Activated CD4-positive, alpha-beta T cell treated with anti-CD3 and anti-CD28 coated beads, Interleukin-2, amount 50 U/mL, for 48 hours (primary cell): ENCODE measurements around the gene DNASE2B.

ENCODE experiments used
- DNase-seq, 2 experiments: peaks; one replicate each; pipeline ENCODE4 v3.0.0-alpha.2; 2020

DNASE2B gene

DNA sequence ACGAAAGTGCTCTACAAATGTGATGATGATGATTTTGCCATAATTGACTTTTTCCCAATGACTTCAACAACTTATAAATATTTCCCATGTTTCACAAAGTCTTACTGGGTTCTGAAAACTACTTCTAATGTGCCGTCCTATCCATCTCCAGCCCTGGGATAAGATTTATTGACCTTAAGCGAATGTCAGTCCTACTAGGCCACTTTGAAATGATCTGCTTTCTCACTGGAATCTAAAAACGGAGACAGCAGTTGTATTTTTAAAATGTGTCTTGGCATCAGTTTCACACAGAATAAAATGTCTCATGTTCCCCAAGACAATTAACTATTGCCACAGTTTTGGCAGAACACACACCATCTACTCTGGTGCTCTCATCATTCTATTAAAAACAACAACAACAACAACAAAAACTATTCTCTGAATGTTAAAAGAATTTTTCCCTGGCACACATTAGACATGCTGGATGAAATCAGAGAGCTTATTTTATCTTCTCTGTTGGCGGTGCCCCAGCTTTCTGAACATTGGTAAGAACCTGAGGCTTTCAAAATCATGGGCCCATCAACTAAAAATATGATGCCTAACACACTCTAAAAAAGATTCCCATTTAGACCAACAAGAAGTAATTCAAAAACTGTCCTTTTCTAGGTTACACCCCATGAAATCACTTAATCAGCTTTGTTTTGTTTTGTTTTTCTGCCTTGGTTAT lies 23.1 kb upstream of the DNASE2B start:
- DNase-seq: no peak

DNA sequence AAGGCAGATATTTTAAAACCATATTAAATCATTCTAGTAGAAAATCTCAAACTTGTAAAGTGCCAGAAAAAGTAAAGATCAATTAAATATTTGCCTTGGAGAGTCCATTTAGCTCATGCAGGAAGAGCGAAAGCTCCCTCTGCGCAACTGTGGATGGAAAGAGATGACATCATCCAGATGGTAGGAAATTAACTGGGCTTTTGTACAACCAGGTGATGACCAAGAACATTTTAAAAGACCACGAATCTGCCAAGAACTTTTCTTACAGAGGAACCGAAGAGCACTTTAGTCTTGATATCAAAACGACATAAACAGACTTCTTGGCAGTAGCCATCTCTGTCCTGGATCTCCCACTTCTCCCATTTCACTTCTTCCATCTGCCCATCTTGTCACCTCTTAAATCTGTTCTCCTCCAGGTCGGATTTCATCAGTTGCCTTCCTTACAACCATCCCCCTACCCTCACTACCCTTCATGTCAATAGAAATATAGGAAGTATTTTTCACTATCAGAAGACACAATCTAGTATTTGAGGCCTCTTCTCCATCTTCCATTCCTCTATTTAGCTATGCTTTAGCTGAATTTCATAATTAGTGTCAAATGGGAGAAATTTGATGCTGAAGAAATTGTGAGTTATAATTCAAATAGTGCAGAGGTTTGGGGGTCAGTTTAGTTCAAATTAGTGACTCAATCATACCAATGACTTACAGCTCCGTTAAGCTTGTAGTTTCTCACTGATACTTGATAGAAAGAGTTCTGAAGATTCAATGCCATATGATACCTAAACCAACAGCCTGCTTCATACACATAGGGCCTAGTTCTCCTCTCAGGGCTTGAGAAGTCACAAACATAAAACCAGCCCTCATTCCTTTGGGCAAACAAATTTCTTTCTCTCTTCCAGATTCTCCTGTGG lies 22.0 kb upstream of the DNASE2B start:
- no peak for DNase-seq

DNA sequence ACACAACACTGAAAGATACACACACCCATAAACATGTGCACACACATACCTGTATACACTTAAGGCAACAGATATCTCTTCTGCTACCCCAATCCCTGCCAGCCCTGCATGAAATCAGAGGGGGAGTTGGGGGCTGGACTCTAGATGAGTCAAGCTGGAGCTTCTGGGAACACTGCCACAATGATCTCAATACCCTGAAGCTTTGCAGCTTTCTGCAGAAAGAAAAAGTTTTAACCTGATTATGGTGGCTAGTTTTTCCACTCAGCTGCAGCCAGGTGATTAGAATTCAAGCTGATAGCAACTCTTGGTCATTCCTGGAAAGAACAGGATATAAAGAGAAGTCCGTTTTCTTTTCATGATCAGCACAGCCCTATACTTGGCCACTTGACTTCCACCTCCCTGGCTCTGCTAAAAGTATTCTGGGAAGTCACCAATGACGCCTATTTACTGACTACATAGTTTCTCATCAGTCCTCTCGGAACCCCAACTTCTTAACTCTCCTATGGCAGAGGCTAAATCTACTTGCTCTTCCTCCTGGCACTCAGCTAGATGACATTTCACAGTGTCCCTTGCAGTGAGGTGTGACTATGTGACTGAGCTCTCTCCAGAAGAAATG lies 20.7 kb upstream of the DNASE2B start:
- no peak for DNase-seq

DNA sequence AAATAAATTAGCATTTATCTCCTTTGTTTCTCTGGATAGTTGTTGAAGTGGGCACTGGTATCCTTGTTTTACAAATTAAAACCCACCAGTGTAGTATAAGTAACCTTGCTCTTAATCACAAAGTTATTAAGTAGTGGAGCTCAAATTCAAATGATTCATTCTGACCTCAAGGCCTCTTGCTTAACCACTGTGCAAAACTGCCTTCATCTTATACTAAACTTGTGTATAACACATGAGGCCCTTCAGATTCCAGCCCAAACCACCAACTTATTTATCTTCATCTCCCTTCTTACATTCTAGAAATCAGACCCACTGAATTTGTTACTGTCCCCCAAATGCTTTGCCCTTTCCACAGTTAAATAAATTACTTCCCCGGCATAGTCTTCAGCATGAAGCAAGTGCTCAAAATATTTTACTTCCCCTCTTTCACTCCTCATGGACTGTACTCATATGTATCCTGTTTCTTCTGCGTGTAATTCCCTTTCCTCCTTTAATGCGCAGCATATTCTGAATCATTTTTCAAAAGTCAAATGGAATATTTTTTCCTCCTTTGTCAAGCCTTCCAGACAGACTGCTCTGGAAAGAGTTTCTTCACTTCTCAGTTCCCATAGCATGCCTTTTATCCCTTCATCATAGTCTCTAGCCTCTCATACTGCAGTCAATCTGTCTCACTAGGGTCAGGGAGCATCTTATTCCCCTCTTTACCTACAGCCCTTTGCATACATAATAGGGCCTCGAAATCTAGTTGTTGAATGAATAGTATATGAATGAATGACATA lies 19.0 kb upstream of the DNASE2B start:
- no peak for DNase-seq

DNA sequence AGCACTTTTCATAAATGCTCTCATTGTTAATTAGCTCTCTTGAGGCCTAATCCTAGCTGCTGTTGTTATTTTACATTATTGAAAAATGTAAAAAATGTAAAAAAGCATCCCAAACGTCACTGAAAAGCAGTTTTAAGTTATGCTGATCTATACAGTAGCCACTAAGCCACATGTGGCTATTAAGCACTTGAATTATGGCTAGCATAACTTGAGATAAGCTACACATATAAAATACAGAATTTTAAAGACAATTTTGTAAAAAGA lies 18.4 kb upstream of the DNASE2B start:
- DNase-seq: no peak

DNA sequence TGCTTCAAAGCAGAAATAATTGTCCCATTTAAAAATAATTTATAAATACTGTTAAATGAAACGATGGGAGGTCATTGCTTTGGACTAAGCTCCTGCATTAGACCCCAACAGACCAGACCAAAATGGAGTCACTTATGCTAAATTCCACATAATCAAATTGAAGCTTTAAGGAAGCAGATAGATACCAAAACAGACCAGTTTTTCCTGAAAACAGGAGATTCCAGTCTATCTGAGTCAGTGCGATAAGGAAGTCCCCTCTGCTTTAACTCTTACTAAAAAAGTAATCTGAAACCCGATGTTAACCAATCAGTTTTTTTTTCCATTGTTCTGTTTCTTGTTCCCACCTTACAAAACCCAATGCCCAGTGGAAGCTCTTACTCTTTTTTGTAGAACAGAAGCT lies 16.2 kb upstream of the DNASE2B start:
- no peak for DNase-seq

DNA sequence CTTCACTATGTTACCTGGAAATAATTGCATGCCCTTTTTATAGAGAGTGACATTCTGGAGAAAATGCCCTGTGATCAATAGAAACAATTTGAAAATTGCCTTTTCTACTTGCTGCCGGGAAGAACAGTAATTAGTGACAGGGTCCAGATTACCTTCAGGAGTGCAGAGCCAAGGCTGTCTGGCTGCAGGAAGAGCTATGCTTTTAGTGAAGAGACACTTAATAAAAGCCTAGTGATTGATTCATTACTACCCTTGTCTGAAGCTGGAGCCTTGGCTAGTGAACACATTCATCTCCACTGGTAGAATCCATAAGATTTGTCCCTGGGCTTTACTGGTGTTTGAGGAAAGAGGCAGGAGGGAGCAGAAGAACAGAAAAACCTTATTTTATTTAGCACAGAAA lies 12.9 kb upstream of the DNASE2B start:
- DNase-seq: no peak

DNA sequence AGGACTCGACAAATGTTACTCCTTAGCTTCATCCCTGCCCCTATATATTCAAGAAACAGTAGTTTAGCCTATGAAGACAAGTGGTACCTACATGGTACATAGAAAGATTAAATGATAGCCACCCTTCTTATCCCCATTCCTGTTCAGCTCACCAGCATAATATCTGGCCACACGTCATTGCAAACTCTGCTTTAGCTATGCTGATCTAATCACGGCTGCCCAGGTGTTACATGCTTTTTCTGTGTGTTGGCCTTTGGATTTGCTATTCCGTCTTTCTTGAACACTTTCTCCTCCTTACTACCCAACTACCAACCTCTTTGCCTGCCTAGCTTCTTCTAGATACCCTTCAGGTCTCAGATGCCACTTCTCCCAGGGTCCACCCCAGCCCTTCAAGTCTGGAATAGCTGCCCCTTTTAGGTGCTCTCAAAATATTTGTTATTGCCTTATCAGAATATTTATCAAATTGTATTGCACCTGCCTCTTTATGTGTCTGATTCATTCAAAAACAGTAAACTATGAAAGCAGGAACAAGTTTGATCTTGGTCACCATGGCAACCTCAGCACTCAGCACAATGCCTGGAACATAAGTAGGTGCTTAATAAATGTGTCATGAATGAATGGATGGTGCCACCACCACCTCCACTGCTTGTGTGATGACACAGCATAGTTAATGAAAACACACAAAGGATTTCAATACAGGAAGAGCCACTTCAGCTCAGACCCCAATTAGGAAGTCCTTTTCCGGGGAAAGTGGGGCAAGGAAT lies 11.4 kb upstream of the DNASE2B start:
- DNase-seq: no peak

DNA sequence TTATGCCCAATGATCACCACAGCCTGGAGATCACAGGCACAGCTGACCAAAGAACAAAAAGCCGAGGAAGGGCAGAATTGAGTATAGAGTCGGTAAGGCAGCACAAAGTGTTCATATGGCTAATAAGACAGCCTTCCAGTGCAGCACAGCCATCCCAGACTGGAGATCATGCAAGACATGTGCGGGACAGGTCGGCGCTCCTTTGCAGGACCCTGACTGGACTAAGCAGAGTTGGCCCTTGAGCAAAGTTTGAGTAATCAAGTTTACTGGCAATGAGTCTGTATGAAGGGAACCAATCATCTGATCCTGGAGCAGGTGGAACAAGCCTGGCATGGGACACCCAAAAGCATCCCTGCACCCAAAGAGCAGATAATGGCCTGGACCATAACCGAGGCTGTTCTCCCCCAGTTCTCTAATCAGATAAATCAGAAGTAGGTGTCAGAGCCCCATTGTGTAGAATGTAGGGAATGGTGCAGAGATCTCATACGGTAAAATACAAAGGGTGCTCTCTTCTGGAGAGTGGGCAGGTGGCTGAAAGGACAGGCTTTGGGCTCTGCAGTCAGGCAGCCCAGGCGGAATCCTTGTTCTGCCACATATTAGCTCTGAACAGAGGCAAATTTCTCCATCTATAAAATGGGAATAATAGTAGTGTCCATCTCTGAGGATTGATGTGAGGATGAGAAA lies 10.7 kb upstream of the DNASE2B start:
- DNase-seq: no peak

DNA sequence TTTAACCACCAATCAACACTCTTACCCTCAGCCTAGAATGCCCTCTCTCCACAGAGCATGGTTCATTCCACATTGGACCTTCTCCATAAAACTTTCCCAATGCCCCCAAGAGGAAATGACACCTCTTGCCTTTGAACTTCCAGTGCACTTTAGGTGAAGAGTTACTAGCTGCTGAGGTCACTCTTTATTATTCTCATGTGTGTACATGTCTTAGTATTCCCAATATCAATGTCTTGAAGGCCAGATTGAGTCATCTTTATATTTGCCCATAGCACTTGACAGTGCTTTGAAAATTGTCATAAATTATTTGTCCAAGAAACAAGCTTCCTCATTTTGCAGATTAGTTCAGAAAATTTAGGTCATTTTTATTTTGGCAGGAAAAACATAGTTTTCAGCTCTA lies 8.1 kb upstream of the DNASE2B start:
- DNase-seq: no peak

DNA sequence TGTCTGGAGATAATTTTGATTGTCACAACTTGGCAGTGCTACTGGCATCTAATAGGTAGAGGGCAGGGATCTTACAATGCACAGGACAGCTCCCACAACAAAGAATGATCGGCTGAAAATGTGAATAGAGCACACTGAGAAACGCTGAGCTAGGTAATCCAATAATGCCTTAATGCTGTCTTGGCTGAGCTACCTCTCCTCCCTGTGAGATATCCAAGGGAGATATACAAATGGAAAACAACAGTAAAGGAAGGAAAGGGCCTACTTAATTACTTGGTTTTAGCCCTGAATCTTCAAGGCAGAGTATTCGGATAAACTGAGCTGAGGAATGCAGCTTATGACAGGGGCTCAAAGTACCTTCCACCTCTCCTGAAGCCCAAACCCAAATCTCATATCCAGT lies 2.9 kb downstream of the DNASE2B start:
- no peak for DNase-seq

DNA sequence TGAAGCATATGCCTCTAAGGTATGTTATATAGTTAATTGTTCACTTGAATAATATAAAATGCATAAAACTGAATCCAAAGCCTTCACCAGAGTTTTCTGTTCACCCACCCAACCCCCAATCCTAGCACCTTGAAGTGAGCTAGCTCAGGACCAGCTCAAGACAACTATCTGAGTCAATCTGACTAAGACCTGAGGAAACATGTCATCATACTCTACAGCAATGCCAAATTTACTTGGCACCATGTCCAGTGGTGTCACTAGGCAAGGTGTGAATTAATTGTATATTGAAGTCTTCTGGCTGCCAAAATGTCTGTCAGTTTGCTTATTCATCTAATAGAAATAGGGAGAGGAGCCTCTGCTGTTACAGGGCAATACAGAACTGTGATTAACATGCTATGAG lies 3.8 kb downstream of the DNASE2B start:
- DNase-seq: no peak

DNA sequence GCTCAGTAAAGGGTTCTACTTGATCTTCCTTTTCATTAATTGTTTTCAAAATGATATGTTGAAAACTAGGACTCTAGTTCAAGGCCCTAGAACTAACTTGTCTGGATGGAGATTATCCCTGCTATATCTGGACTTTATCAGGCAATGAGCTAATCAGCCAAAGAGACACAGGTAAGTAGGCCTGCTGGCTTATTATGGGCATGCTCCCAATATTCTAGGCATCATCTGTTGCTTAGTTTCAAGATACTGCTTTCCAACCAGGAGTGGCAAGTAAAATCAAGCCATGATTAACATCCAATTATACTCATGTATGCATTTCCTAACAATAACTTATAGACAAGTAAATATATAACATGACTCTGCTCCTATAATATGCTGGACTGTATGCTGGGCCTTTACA lies 4.2 kb downstream of the DNASE2B start:
- DNase-seq: no peak

DNA sequence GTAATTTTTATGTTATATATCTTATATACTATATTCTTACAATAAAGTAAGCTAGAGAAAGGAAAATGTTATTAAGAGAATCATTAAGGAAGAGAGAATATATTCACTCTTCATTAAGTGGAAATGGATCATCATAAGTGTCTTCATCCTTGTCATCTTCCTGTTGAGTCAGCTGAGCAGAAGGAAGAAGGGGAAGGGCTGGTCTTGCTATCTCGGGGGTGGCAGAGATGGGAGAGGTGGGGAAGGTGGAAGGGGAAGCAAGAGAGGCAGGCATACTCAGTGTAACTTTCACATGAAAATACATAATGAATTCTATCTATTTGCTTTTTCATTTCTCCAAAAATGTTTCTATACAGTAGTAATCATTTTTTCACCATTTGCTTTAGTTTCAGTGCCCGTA lies 5.1 kb downstream of the DNASE2B start:
- no peak for DNase-seq

DNA sequence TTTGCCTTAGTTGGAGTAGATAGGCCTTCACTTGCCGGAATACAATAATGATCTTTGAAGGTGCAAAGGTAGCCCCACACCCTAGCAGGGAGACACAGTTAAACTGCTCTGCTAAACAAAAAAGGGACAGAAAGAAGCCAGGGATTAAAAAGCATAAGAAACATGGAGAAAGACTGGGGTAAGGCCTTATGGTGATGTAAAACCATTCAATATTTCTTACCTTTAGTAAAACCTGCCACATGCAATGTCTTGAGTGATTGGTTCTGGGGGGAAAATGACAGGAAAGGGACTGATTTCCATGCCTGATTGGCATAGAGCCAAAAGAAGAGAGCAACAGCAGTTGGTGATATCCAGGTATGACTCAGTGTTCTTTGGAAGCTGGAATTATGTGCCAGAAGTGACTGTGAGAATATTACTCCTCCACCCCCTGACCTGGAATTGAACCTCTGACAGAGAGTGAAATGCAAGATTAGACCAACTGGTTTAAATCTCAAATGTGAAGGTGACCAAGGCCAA lies 8.1 kb downstream of the DNASE2B start:
- no peak for DNase-seq

DNA sequence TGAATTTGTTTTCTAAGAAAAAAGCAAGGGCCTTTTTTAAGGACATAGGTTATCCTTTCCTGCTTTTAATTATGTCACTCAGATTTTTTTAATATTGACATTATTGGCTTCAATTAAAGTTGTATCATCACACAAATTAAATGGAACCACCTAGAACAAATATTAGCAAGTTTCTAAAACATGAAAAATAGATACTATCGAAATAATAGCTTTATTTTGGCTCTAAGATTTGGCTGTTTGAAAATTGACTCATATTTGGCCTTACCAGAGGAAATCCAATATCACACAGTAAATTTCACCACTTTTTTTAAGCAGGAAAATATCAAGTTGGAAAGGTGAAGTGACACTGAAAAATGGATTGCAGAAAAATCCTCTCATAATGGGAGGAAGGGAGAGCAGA lies 9.2 kb downstream of the DNASE2B start:
- DNase-seq: no peak

DNA sequence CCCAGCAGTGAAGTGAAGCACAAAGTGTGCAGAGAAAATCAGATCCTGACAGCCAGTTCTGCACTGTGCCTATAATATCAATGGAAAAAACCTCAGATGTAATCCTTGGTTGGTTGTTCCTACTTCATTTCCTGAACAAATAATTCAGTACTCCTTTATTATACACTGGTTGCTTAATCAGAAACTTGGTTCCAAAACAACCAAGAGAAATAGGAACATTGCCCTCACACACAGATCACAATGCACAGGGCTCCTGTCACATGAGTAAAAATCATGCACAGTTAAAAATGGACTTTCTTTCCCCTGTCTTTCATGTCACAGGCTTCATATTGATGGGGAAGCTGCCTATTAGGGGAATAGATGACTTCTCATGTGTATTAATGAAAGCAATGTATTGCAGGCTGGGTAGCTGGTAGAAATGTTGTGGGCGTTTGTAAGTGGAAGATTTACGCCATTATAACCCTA lies 9.7 kb downstream of the DNASE2B start:
- no peak for DNase-seq

DNA sequence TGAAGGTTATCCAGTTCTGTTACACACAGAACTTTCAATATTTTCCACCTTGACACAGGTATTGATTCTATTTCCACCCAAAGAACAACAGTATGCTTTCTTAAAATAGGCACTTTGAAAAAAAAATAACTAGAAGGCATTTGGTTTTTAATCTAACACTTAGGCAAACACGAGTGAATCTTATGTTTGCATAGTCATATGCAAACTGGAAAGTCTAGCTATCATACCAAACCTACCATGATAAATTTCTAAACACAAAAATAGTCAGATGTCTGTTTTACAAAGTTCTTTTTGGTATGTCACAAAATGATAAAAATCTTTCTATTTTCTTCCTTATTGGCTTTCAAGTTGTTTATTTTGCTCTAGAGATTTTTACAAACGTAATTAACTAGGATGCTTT lies 11.6 kb downstream of the DNASE2B start:
- DNase-seq: no peak

DNA sequence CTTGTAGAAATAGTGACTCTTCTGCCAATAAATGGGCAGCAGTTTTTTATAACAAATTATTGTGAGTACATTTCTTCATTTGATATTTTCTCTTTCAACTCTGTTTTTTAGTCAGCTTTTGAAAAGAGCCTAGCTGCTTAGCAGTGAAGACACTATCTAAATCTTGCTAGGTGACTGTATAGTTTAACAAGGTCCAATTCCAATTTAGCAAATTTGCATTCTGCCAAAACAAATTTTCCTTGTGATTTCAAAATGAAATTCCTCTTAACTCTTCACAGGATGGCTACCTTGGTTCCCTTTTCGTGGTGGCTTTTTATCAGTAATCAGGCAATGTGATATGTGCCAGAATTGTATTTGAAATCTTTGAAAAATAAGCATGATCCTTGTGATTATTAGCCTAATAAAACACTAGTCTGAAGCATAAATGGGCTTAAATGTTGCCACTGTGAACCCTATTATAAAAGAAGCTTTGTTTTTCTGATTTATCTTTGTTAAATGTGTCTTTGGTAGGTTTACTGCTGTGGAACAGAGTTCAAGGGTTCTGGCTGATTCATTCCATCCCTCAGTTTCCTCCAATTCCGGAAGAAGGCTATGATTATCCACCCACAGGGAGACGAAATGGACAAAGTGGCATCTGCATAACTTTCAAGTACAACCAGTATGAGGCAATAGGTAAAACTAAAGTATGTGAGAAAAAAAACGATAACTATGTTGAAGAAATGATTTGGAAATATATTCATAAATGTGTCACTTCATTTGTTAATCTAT lies 12.2 kb downstream of the DNASE2B start:
- DNase-seq: no peak

DNA sequence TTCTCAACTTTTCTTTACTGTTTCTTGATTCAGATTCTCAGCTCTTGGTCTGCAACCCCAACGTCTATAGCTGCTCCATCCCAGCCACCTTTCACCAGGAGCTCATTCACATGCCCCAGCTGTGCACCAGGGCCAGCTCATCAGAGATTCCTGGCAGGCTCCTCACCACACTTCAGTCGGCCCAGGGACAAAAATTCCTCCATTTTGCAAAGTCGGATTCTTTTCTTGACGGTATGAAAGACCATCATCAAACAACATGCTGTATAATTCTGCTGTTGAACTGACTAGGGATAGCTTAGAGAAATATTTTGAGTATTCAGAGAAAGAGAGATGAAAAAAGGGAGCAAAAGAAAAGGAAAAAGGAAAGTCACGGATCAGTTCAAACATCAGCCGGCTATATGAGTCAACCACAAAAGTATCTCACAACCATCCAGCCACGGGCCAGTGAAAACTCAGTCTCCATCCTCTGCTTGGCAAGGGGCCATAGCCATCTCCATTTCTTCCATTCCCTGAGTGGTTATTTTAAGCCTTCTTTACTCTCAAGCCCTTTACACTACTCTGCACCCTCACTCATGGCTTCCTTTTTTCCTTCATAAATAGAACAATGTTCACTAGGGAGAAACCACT lies 14.1 kb downstream of the DNASE2B start:
- DNase-seq: no peak
